HepG2 (cell line): ENCODE data around the gene FBF1. TPM values are rescaled to one million over a fixed set of nuclear protein-coding genes. Genes with fewer than 3 reads are reported as not detected.

Source experiments
- BCL6 ChIP-seq: IDR thresholded peaks from 2 replicates; pipeline ENCODE4 v1.6.1; 2016; ENCODE audit warnings: missing genetic modification reagents, missing compliant biosample characterization
- CBFB ChIP-seq: sonication (generic); formaldehyde crosslinking; IDR thresholded peaks from 2 replicates; pipeline ENCODE4 v1.4.0; 2020; ENCODE audit warnings: missing genetic modification reagents
- CCAR2 ChIP-seq: fragments of 200-400 bp; formaldehyde crosslinking; optimal IDR thresholded peaks from 2 replicates; pipeline ENCODE3; 2018; ENCODE audit warnings: low read depth, mild to moderate bottlenecking, low read length, moderate library complexity
- FOXJ3 ChIP-seq: sonication (generic); formaldehyde crosslinking; IDR thresholded peaks from 2 replicates; pipeline ENCODE4 v1.4.0; 2020; ENCODE audit warnings: missing genetic modification reagents, mild to moderate bottlenecking, borderline replicate concordance
- GATA4 ChIP-seq: sonication (generic); IDR thresholded peaks from 2 replicates; pipeline ENCODE4 v1.6.1; 2016; ENCODE audit warnings: antibody characterized with exemption, low read depth, borderline replicate concordance
- GLMP ChIP-seq: sonication (generic); formaldehyde crosslinking; IDR thresholded peaks from 2 replicates; pipeline ENCODE4 v1.9.0; 2021; ENCODE audit warnings: missing genetic modification reagents, mild to moderate bottlenecking, borderline replicate concordance
- HDAC2 ChIP-seq: sonication (generic); formaldehyde crosslinking; IDR thresholded peaks from 2 replicates; pipeline ENCODE4 v1.4.0; 2020; ENCODE audit warnings: missing genetic modification reagents
- KLF9 ChIP-seq: IDR thresholded peaks from 2 replicates; pipeline ENCODE4 v1.6.1; 2016; ENCODE audit warnings: low read depth
- NR2C2 ChIP-seq: sonication (generic); formaldehyde crosslinking; IDR thresholded peaks from 2 replicates; pipeline ENCODE4 v1.4.0; 2020; ENCODE audit warnings: missing genetic modification reagents, mild to moderate bottlenecking, moderate library complexity, borderline replicate concordance
- PCBP1 ChIP-seq: fragments of 200-400 bp; formaldehyde crosslinking; IDR thresholded peaks from 2 replicates; pipeline ENCODE4 v1.6.1; 2017; ENCODE audit warnings: mild to moderate bottlenecking, low read depth, low read length, borderline replicate concordance
- PHB2 ChIP-seq: fragments of 450-650 bp; IDR thresholded peaks from 2 replicates; pipeline ENCODE4 v1.6.1; 2018; ENCODE audit not compliant: partially characterized antibody
- SPEN ChIP-seq: sonication (generic); formaldehyde crosslinking; IDR thresholded peaks from 2 replicates; pipeline ENCODE4 v1.5.1; 2020; ENCODE audit warnings: low read depth, mild to moderate bottlenecking, missing genetic modification reagents
- TFE3 ChIP-seq: IDR thresholded peaks from 2 replicates; pipeline ENCODE4 v1.6.1; 2016
- ZBED4 ChIP-seq: sonication (generic); formaldehyde crosslinking; IDR thresholded peaks from 2 replicates; pipeline ENCODE4 v1.4.0; 2020; ENCODE audit warnings: missing genetic modification reagents, borderline replicate concordance
- ZNF530 ChIP-seq: sonication (generic); formaldehyde crosslinking; IDR thresholded peaks from 2 replicates; pipeline ENCODE4 v1.5.0; 2020; ENCODE audit warnings: low read depth, mild to moderate bottlenecking, missing genetic modification reagents
- ZNF770 ChIP-seq: sonication (generic); formaldehyde crosslinking; IDR thresholded peaks from 2 replicates; pipeline ENCODE4 v1.5.0; 2020; ENCODE audit warnings: mild to moderate bottlenecking, missing genetic modification reagents
- ZNF773 ChIP-seq: sonication (generic); formaldehyde crosslinking; IDR thresholded peaks from 2 replicates; pipeline ENCODE4 v1.4.0; 2020; ENCODE audit warnings: missing genetic modification reagents, borderline replicate concordance
- ZSCAN25 ChIP-seq: sonication (generic); formaldehyde crosslinking; IDR thresholded peaks from 2 replicates; pipeline ENCODE4 v1.8.0; 2022; ENCODE audit warnings: mild to moderate bottlenecking, missing genetic modification reagents
- polyA plus RNA-seq, 8 experiments: library from polyadenylated mRNA; depleted of rRNA in 3 of 8; stranded (reverse) in 7 of 8; unstranded in 1 of 8; fragments of >200 nt; fragmentation: Illumina TruSeq in 4 of 8; extraction: Trizol in 4 of 8; gene quantifications; 2 replicates each; pipeline versions ENCODE4 v1.2.1 to v1.2.3, GENCODE V29; 2011 to 2016; ENCODE audit warnings: low read depth in 4 of 8, missing spikeins in 1 of 8, mixed read lengths in 1 of 8; ENCODE audit not compliant: insufficient read depth in 1 of 8
- total RNA-seq, 5 experiments: library from RNA; depleted of rRNA; stranded (reverse); fragments of >200 nt; fragmentation: Illumina TruSeq; extraction: Trizol; gene quantifications; 2 replicates each; pipeline ENCODE4 v1.2.3, GENCODE V29; 2016; ENCODE audit warnings: low read depth in 1 of 5

Gene FBF1
- total and polyA plus RNA-seq, 2 of the 13 experiments (the other 11 are each of a cell fraction or from before 2014, with no cell fraction given), result 2.4 to 8.1 TPM

DNA sequence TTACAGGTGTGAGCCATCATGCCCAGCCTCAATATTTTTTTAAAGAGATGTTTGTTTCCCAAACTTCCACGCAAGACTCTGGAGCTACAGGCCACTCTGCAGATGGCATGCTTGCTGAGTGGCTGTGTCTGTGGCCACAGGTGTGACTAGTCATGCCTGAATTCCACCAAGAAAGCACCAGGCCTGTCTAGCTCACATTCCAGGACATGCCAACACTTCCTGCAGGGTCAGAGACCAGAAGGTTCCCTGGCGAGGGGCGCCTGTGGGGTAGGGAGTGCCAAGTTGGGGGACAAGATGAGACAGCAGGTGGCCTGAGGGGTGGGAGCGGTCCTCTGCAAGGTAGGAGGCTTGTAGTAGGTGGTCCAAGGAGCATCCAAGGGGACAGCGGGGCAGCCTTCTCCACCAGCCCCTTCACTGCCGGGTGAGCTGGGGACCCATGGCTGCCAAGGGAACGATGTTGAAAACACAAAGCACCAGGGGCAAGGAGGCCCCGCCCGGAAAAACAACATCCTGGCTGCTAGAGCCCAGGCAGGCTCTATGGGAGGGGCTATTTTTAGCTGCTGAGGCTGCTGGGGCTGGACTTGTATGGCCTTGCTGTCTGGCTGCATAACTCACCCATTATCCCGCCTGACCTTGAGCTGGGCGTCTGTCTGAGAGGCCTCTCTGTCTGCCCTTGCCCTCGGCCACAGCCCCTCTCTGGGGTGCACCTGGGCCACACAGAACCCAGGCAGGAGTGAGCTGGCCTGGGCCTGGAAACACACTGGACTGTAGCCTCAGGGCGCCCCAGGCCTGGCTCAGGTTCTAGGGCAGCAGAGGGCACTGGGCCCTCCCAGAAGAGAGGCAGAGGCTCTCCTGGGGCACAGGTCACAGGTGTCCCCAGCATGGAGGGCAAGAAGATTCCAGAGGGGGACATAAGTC is 68.1 kb downstream of the FBF1 start (continued):
- peak; percentile 93 for TF ChIP-seq SPEN
- TF ChIP-seq ZBED4 (CRISPR knock-in tag), result peak; percentile 98
- TF ChIP-seq ZSCAN25, result peak; percentile 83
- peak; percentile 85 for TF ChIP-seq CBFB (CRISPR knock-in tag)
- TF ChIP-seq CCAR2, result no peak
- TF ChIP-seq GATA4, result peak; percentile 32; the same call in 1 of the 2 replicates
- no peak for TF ChIP-seq ZNF530 (CRISPR knock-in tag)
- peak; percentile 79; the same call in 1 of the 2 replicates for TF ChIP-seq NR2C2 (CRISPR knock-in tag)
- TF ChIP-seq FOXJ3, result peak; percentile 91
- TF ChIP-seq PCBP1, result no peak
- TF ChIP-seq TFE3 (CRISPR knock-in tag), result peak; percentile 80
- no peak for TF ChIP-seq PHB2
- peak; percentile 99 for TF ChIP-seq HDAC2 (CRISPR knock-in tag)
- no peak; the same call in 1 of the 2 replicates for TF ChIP-seq KLF9 (CRISPR knock-in tag)
- peak; percentile 94 for TF ChIP-seq BCL6 (CRISPR knock-in tag)
- 0 out of 2 replicates have a peak, but pooled peaks have one; percentile 51 for TF ChIP-seq ZNF770 (CRISPR knock-in tag)
- no peak for TF ChIP-seq ZNF773 (CRISPR knock-in tag)
- TF ChIP-seq GLMP (CRISPR knock-in tag), result no peak
